OCI-LY1 (cell line): ENCODE data around the gene BCAR1.
A peak's percentile ranks its signal among the peaks of the same experiment; 100 is the strongest.

Experiments
- H2AFZ ChIP-seq: fragments of 200-600 bp; sonication (generic), shearing (Covaris generic); 2 replicates; pipeline ENCODE4 v1.6.0; 2014; ENCODE audit warnings: antibody characterized with exemption, mild to moderate bottlenecking, low read length
- H3F3A ChIP-seq: fragments of 200-600 bp; sonication (generic), shearing (Covaris generic); 2 replicates; pipeline ENCODE4 v1.6.0; 2014; ENCODE audit warnings: mild to moderate bottlenecking, antibody characterized with exemption, low read length, moderate library complexity; ENCODE audit not compliant: insufficient read depth
- H3K27ac ChIP-seq: fragments of 200-600 bp; sonication (generic); 2 replicates; pipeline ENCODE4 v1.5.1; 2014; ENCODE audit warnings: low read length, mixed run types, mild to moderate bottlenecking, low read depth; ENCODE audit not compliant: poor library complexity, severe bottlenecking
- H3K27me3 ChIP-seq: fragments of 200-600 bp; sonication (generic); 2 replicates; pipeline ENCODE4 v1.6.0; 2014; ENCODE audit warnings: antibody characterized with exemption, mild to moderate bottlenecking, low read length, moderate library complexity; ENCODE audit not compliant: insufficient read depth
- H3K36me3 ChIP-seq: fragments of 200-600 bp; sonication (generic); 2 replicates; pipeline ENCODE4 v1.6.1; 2014; ENCODE audit warnings: mild to moderate bottlenecking, antibody characterized with exemption, low read length, moderate library complexity, mixed read lengths; ENCODE audit not compliant: insufficient read depth
- H3K4me1 ChIP-seq: fragments of 200-600 bp; sonication (generic); 2 replicates; pipeline ENCODE4 v1.5.1; 2014; ENCODE audit warnings: mild to moderate bottlenecking, low read length, moderate library complexity; ENCODE audit not compliant: insufficient read depth, severe bottlenecking
- H3K4me2 ChIP-seq: fragments of 200-600 bp; sonication (generic), shearing (Covaris generic); 2 replicates; pipeline ENCODE4 v1.6.1; 2014; ENCODE audit warnings: low read length
- H3K4me3 ChIP-seq: fragments of 200-600 bp; sonication (generic); 2 replicates; pipeline ENCODE4 v1.5.1; 2014; ENCODE audit warnings: low read length, low read depth, mild to moderate bottlenecking, mixed read lengths; ENCODE audit not compliant: poor library complexity, severe bottlenecking
- H3K79me2 ChIP-seq: fragments of 200-600 bp; shearing (Covaris generic); 2 replicates; pipeline ENCODE4 v1.6.1; 2016; ENCODE audit warnings: mixed run types, low read length, mixed read lengths; ENCODE audit not compliant: insufficient read depth
- H3K9ac ChIP-seq: fragments of 200-600 bp; sonication (generic), shearing (Covaris generic); 2 replicates; pipeline ENCODE4 v1.6.1; 2014; ENCODE audit warnings: mild to moderate bottlenecking, low read length, mixed read lengths
- H3K9me2 ChIP-seq: fragments of 200-600 bp; sonication (generic), shearing (Covaris generic); 2 replicates; pipeline ENCODE4 v1.6.1; 2014; ENCODE audit warnings: low read depth, mild to moderate bottlenecking, low read length, mixed read lengths
- H3K9me3 ChIP-seq: fragments of 200-600 bp; shearing (Covaris generic); 2 replicates; pipeline ENCODE4 v1.6.1; 2014; ENCODE audit warnings: low read length, mixed read lengths
- H4K20me1 ChIP-seq: fragments of 200-600 bp; sonication (generic), shearing (Covaris generic); 2 replicates; pipeline ENCODE4 v1.6.0; 2016; ENCODE audit warnings: mild to moderate bottlenecking, low read length; ENCODE audit not compliant: insufficient read depth
- EZH2 ChIP-seq: fragments of 200-600 bp; sonication (generic), shearing (Covaris generic); IDR thresholded peaks from 2 replicates; pipeline ENCODE4 v1.8.0; 2017; ENCODE audit warnings: borderline replicate concordance, mixed run types, mild to moderate bottlenecking, antibody characterized with exemption, low read length, moderate library complexity, mixed read lengths
- TF ChIP-seq, protein P1 (sequence below): fragments of 200-600 bp; sonication (generic), shearing (Covaris generic); IDR thresholded peaks from 2 replicates; pipeline ENCODE4 v1.5.1; 2017; ENCODE audit warnings: mild to moderate bottlenecking, antibody characterized with exemption, low read length, moderate library complexity, mixed read lengths

The BCAR1 gene

DNA sequence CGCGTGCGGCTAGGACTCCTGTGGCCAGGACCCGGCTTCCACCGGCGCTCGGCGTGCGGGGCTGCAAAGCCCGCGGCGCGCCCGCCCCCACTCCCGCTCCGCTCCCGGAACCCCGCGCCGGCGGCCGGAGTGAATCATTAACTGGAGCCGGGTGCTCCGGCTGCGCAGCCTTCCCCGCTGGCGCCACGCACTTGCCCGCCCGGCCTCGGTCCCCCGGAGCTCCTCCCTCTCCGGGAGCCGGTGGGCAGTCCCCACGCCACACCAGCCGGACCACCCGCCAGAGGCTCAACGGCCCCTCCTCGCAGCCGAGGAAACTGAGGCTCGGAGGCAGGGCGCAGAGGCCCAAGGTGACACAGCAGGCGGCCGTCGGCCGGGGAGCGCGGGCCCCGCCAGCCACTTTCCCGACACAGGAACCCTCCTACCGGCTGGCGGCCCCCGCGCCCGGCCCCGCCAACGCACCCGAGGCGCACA, 580 bp downstream of the BCAR1 start:
- H2AFZ ChIP-seq = no peak overlapping the region
- TF ChIP-seq EZH2 = no peak; the same call in 1 of the 2 replicates
- TF ChIP-seq, protein P1, sequence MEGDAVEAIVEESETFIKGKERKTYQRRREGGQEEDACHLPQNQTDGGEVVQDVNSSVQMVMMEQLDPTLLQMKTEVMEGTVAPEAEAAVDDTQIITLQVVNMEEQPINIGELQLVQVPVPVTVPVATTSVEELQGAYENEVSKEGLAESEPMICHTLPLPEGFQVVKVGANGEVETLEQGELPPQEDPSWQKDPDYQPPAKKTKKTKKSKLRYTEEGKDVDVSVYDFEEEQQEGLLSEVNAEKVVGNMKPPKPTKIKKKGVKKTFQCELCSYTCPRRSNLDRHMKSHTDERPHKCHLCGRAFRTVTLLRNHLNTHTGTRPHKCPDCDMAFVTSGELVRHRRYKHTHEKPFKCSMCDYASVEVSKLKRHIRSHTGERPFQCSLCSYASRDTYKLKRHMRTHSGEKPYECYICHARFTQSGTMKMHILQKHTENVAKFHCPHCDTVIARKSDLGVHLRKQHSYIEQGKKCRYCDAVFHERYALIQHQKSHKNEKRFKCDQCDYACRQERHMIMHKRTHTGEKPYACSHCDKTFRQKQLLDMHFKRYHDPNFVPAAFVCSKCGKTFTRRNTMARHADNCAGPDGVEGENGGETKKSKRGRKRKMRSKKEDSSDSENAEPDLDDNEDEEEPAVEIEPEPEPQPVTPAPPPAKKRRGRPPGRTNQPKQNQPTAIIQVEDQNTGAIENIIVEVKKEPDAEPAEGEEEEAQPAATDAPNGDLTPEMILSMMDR = no peak
- H3K9ac ChIP-seq = peak overlapping the region; percentile 62
- no peaks in the 10 kb centered on the region for H4K20me1 ChIP-seq
- H3K27ac ChIP-seq = no peak overlapping the region
- H3K36me3 ChIP-seq = no peaks in the 10 kb centered on the region
- peak overlapping the region; percentile 68 for H3K4me3 ChIP-seq
- H3F3A ChIP-seq = no peaks in the 10 kb centered on the region
- H3K9me2 ChIP-seq = no peaks in the 10 kb centered on the region
- H3K27me3 ChIP-seq = peaks cover 12% of the 10 kb centered on the region; the same call in 1 of the 2 replicates
- H3K9me3 ChIP-seq = no peaks in the 10 kb centered on the region
- peak overlapping the region; percentile 76 for H3K4me2 ChIP-seq
- no peaks in the 10 kb centered on the region for H3K79me2 ChIP-seq
- H3K4me1 ChIP-seq = peaks cover 11% of the 10 kb centered on the region

DNA sequence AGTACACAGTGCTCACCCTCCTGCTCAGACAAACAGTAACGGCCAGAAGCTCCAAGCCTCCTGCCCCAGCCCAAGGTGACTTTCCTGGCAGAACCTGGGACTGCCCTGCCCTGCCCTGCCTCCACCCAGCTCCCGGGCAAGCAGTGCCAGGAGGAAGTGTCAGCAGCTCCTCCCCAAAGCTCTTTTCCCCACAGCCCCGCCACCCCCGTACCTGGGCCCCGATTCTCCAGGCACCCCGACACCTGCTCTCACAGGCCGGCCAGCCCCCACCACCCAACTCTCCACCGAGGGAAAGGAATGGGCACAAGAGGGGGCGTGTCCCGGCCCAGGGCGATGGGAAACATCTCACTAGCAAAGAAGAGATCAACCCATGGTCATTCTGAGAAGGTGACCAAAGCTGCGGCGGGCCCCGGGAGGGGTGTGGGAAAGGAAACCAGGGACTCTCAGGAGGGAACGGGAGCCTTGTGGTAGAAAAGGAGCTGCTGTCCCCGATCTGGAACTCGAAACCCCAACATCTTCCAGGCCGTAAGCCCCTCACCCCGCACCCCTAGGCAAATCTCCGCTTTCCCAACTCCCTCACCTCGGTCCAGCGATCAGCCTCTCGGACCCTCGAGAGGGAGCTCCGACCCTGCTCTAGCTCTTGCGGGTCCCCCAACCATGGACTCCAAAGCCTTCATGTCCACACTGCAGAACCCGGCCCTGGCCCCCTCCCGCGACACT, 1.2 kb downstream of the BCAR1 start:
- Histone ChIP-seq H3K9me3 (no peaks in the 10 kb centered on the region), H4K20me1 (no peaks in the 10 kb centered on the region), H3K36me3 (no peaks in the 10 kb centered on the region), H3K27ac (no peak overlapping the region), H3K4me2 (peak overlapping the region; percentile 76), H3K4me3 (peak overlapping the region; percentile 68), H3K27me3 (peaks cover 12% of the 10 kb centered on the region; the same call in 1 of the 2 replicates), H3K9ac (peak overlapping the region; percentile 62; the same call in 1 of the 2 replicates), H2AFZ (no peak overlapping the region), H3K79me2 (no peaks in the 10 kb centered on the region), H3K9me2 (no peaks in the 10 kb centered on the region), H3K4me1 (peaks cover 11% of the 10 kb centered on the region), H3F3A (no peaks in the 10 kb centered on the region)
- TF ChIP-seq, protein P1 = no peak
- TF ChIP-seq EZH2 = no peak

DNA sequence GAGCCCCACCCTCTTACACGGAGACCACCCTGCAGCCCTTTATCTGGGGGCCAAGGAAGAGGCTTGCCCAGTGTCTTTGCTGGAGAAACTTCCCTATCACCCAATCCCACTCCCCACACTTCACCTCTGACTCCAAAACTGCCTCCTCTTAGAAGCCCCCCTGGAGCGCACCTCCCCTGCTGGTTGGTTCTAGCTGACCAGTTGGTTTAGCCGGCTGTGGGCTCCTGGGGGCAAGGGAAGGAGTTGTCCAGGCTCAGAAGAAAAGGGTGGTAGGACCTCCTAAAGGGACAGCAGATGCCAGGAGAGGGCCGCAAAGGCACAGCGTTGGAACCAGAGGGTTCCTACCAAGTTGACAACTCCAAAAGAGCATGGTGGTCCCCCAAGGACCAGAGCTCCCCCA, 2.0 kb downstream of the BCAR1 start:
- H3K9me2 ChIP-seq = no peaks in the 10 kb centered on the region
- no peaks in the 10 kb centered on the region for H3K9me3 ChIP-seq

More for the DNA sequence above, 2.0 kb downstream of the BCAR1 start:
- Histone ChIP-seq H3K9ac (no peak overlapping the region), H3F3A (no peaks in the 10 kb centered on the region), H3K4me3 (no peak overlapping the region), H4K20me1 (no peaks in the 10 kb centered on the region), H3K4me2 (no peak overlapping the region), H3K4me1 (peaks cover 11% of the 10 kb centered on the region), H3K79me2 (no peaks in the 10 kb centered on the region), H3K36me3 (no peaks in the 10 kb centered on the region), H3K27ac (no peak overlapping the region), H3K27me3 (peaks cover 12% of the 10 kb centered on the region; the same call in 1 of the 2 replicates), H2AFZ (no peak overlapping the region)
- no peak for TF ChIP-seq EZH2
- TF ChIP-seq, protein P1 = no peak
